Caki2 (cell line): ENCODE results near the gene KLHL12. TPM values are rescaled to one million over a fixed set of nuclear protein-coding genes. Genes with fewer than 3 reads are reported as not detected.
"Not testable (repeated sequence)": the region's sequence is repeated elsewhere in the genome, so short reads cannot be mapped to it uniquely, and the experiment has no call there.

ENCODE experiments used
- DNase-seq: peaks from one replicate; pipeline ENCODE4 v3.0.0-alpha.2; 2015; ENCODE audit warnings: low read depth
- in situ Hi-C: cut with HindIII; loops from 2 replicates; pipeline ENCODE4 v1.10.0; 2016; ENCODE audit warnings: low sequenced_read_pairs, low pct_unique_long_range_greater_than_20kb, mixed read lengths
- total RNA-seq: library from RNA; depleted of rRNA; stranded (reverse); fragments of >200 nt; shearing (Covaris generic); gene quantifications from 2 replicates; pipeline ENCODE4 v1.2.3, GENCODE V29; 2014; ENCODE audit warnings: low replicate concordance

The KLHL12 gene
- total RNA-seq, 1 experiment from 2014 or later = 18.2 TPM

- DNase-seq = no peak
- in situ Hi-C loops = no loop called here
These were observed 26.4 kb upstream of the KLHL12 start for GRCh38 chr1:202953392-202953791.

GRCh38 chr1:202952818-202953217 lies 25.8 kb upstream of the KLHL12 start:
- in situ Hi-C loops = no loop called here
- DNase-seq = no peak

- in situ Hi-C loops = no loop called here
- no peak for DNase-seq
These were observed 25.1 kb upstream of the KLHL12 start for GRCh38 chr1:202952099-202952498.

DNA sequence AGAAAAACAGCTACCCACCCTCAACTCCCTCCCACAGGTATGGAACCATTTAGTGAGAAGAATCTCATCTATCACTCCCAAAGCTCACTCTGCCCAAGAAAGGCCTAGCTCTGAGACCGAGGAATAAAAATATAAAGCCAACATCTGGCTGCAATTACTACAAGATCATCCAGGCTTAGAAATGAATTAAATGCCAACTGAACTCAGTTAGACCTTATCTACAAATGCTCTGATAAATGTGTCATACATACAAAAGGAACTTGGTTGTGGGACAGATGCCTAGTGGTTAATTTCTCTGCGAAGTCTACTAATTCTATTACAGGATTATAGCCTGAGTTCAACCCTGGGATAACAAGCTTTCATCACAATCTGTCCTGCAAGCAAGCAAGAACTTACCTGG lies 24.4 kb upstream of the KLHL12 start:
- no peak for DNase-seq
- in situ Hi-C loops = no loop called here

- DNase-seq = no peak
- in situ Hi-C loops = no loop called here
These were observed 18.4 kb upstream of the KLHL12 start for GRCh38 chr1:202945483-202945882.

GRCh38 chr1:202944438-202944921 lies 17.4 kb upstream of the KLHL12 start:
- in situ Hi-C loops = no loop called here
- no peak for DNase-seq

- no peak for DNase-seq
- in situ Hi-C loops = no loop called here
These were observed 15.4 kb upstream of the KLHL12 start for GRCh38 chr1:202942426-202942825.

DNA sequence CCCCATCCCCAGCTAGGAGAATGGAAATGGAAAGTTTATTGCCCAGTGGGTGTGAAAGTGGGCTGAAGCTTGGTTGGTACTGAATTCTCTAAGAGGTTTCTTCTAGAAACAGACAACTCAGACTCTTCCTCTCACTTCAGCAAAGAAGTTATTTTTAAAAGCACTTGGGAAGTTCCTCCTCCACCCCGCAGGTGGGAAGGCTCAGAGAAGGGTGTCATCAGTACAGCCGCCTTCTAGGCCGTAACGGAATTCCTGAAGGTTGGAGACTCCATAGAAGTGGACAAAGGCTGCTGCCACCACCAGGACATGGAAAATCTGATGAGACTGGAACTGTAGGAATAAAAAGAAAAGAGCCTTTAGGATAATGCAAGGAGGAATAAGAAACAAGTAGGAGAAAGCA lies 14.3 kb upstream of the KLHL12 start:
- no peak for DNase-seq
- in situ Hi-C loops = no loop called here

GRCh38 chr1:202940561-202940960 lies 13.5 kb upstream of the KLHL12 start:
- in situ Hi-C loops = no loop called here
- no peak for DNase-seq

DNA sequence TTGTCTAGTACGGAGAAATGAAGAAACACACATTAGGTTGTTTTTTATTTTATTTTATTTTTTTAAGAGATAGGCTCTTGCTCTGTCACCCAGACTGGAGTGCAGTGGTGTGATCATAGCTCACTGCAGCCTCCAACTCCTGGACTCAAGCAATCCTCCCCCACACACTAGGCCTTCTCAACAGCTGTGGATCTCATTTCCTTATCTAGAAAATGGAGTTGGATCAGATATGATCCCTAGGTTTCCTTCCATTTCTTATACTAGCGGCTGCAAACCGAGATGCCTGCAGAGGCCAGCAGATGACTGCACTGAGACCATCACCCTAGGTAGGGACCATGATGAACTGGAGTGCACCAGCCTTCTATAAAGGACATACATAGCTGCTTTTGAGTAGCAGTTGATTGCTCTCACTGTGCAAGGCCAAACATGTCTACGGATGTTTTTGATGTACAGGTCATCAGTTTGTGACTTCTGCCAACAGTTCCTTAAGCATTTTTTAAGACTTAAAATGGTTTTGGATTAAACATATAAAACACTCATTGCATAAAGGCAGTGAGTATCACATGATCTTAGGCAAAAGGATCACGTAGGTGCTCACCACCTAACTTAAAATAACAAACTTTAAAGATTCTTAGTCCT lies 11.4 kb upstream of the KLHL12 start:
- no peak for DNase-seq
- in situ Hi-C loops = no loop called here

DNA sequence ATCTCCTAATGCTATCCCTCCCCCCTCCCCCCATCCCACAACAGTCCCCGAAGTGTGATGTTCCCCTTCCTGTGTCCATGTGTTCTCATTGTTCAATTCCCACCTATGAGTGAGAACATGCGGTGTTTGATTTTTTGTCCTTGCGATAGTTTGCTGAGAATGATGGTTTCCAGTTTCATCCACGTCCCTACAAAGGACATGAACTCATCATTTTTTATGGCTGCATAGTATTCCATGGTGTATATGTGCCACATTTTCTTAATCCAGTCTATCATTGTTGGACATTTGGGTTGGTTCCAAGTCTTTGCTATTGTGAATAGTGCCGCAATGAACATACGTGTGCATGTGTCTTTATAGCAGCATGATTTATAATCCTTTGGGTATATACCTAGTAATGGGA lies 9.4 kb upstream of the KLHL12 start:
- in situ Hi-C loops, DNase-seq: not testable (repeated sequence)

DNA sequence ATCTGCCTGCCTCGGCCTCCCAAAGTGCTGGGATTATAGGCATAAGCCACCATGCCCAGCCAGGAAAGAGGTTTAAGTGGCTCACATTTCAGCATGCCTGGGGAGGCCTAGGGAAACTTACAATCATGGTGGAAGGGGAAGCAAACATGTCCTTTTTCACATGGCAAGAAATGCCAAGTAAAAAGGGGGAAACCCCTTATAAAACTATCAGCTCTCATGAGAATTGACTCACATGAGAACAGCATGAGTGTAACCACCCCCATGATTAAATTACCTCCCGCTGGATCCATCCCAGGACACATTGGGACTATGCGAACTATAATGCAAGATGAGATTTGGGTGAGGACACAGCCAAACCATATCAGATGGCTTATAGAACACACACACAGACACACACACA lies 8.8 kb upstream of the KLHL12 start:
- in situ Hi-C loops = no loop called here

GRCh38 chr1:202934755-202935154 lies 7.7 kb upstream of the KLHL12 start:
- no peak for DNase-seq
- in situ Hi-C loops = no loop called here

More for the DNA sequence above, 8.8 kb upstream of the KLHL12 start:
- DNase-seq = no peak

- in situ Hi-C loops = no loop called here
- DNase-seq = no peak
These were observed 5.4 kb upstream of the KLHL12 start for GRCh38 chr1:202932476-202932875.

GRCh38 chr1:202923533-202923932 lies 3.5 kb downstream of the KLHL12 start:
- DNase-seq = no peak
- in situ Hi-C loops = no loop called here

DNA sequence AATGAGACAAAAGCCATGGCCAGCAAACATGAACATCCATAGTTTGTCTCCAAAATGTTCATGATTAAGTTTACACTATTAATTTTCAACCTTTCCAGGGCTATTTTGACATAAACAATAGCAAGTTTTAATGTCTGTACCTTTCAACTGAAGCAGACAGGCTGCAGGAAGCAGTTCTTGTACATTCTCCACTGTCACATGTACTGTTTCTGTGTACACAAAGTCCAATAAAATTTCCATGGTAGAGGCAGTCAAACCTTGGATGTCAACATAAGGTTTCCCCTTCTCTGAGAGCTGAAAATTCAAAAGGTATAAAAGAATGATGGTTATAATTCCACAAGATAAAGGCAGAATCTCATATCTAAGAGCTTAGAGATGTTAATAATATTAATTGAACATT lies 7.4 kb downstream of the KLHL12 start:
- in situ Hi-C loops = no loop called here
- no peak for DNase-seq

- DNase-seq = no peak
- in situ Hi-C loops = no loop called here
These were observed 11.9 kb downstream of the KLHL12 start for GRCh38 chr1:202915146-202915545.

- DNase-seq, in situ Hi-C loops: not testable (repeated sequence)
These were observed 14.6 kb downstream of the KLHL12 start for GRCh38 chr1:202912476-202912875.

DNA sequence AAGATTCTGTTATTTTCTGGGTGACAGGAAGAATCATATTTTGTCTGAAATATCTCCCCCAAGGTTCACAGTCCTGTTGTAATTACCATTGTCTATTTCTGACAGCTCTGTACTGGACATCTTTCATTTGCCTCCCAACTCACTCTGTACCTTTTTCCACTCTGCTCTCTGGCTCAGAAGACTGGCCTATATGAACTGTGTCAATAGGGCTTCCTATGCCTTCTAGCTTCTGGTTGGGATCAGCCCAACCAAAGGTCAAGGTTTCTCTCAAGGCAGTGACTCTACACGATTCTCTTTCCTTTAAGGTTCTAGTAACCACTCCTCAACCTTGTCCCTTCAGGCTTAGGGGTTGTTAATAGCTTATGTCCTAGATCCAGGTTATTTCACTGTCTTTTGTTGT lies 17.5 kb downstream of the KLHL12 start:
- no peak for DNase-seq
- in situ Hi-C loops = no loop called here

- in situ Hi-C loops = no loop called here
- no peak for DNase-seq
These were observed 18.0 kb downstream of the KLHL12 start for GRCh38 chr1:202908998-202909397.
